GM23338 (cell line): Measurements from ENCODE around the gene NDFIP1.
"Not testable (repeated sequence)": the region's sequence is repeated elsewhere in the genome, so short reads cannot be mapped to it uniquely, and the experiment has no call there.

Source experiments
- POLR2AphosphoS5 ChIP-seq: IDR thresholded peaks from 2 replicates; pipeline ENCODE4 v1.6.1; 2016; ENCODE audit warnings: antibody characterized with exemption, low read depth
- REST ChIP-seq: IDR thresholded peaks from one replicate; pipeline ENCODE4 v1.6.1; 2018; ENCODE audit warnings: antibody characterized with exemption; ENCODE audit not compliant: unreplicated experiment

- not testable (repeated sequence) for TF ChIP-seq REST, POLR2AphosphoS5
These were observed 80.1 kb downstream of the NDFIP1 start for GRCh38 chr5:142188691-142189090.
